SW480 (cell line): ENCODE measurements around the gene SLC66A1.

Source experiments
- DNase-seq: peaks from one replicate; pipeline ENCODE4 v3.0.0-alpha.2; 2016; ENCODE audit warnings: low spot score

The SLC66A1 gene

DNA sequence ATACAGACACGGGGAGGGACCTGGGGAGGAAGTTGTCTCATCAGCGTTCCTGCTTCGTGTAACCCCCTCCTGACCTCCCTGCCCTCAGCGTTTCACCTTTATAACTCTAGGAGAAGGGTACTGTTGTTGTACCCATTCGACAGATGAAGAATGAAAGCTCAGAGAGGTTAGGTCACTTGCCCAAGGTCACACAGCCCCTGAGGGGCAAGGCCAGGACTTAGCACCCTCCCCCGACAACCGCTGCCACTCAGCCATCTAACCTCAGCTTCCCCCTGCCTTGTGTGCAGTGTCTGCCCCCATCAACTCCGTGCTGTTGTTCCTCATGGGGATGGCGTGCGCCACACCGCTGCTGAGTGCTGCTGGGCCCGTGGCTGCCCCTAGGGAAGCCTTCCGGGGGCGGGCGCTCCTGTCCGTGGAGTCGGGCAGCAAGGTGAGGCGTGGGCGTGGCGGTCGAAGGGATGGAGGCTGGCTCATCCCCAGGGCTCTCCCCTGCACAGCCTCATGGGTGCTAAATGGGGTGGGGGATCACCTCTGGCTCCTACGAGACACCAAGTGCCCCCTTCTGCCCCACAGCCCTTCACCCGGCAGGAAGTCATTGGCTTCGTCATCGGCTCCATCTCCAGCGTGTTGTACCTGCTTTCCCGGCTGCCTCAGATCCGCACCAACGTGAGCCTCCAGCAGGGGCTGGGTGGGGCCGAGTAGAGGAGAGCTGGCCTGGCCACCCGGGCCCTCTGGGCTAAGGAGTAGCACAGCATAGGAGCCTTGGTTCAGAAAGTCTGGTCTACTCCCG is 14.0 kb downstream of the SLC66A1 start:
- DNase-seq = no peak

DNA sequence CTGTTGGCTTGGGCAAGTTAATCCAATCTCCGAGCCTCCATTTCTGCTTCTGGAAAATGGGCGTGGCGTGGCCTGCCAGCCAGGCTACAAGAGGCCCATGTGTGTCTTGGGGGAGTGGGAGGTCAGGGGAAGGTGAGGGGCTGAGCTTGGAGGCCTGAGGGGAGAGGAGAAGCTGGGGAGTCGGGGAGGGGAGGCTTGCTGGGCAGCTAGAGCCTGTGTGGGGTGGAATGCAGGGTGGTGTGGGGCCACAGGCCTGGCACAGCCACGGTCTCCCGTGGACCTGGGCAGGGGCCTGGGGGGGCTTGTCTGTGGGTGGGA is 14.6 kb downstream of the SLC66A1 start:
- DNase-seq = no peak

DNA sequence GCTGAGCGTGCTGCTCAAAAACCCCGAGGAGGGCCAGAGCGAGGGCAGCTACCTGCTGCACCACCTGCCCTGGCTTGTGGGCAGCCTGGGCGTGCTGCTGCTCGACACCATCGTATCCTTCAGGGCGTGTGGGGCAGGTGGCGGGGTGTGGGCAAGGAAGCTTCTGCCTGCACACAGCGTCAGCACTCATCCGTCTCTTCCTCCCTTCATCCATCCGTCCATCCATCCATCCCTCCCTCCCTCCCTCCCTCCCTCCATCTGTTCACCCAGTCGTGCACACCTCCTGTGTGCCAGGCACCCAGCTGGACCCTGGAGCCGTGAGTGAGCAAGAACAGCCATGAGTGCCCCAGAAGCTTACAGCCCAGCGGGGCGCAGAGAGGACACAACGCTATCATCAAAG is 15.2 kb downstream of the SLC66A1 start:
- no peak for DNase-seq

DNA sequence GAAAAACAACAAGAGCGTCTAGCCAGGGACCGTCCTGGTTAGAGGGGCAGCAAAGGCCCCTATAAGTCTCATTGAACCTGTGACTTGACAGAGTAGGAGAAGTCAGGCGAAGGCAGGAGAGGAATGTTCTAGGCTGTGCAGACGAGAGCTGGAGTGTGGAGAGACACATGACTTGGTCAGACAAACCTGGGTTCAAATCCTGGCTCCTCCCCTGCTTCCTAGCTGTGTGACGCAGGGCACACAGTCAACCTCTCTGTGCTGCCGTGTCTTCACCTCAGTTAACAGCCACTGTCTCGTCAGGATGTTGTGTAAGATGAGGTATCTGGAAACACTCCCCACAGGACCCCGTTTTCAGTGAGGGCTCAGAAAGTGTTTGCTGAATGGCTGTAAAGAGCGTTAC is 15.6 kb downstream of the SLC66A1 start:
- DNase-seq = no peak

DNA sequence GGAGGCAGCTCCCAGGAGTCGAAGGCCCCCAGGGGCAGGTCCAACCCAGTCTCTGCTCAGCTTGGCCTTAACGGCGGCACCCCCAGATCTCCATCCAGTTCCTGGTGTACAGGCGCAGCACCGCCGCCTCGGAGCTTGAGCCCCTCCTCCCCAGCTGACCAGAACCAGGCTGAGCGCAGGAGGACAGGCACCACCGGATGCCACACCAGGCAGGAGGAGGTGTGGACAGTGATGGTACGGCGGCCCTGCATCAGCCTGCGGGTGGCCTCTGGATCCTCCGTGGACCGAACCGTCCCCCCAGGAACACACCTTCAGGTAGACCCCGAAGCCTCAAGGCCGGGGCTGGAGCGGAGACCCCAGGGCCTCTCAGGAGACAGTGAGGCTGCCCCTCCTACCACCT is 16.4 kb downstream of the SLC66A1 start:
- DNase-seq = no peak

DNA sequence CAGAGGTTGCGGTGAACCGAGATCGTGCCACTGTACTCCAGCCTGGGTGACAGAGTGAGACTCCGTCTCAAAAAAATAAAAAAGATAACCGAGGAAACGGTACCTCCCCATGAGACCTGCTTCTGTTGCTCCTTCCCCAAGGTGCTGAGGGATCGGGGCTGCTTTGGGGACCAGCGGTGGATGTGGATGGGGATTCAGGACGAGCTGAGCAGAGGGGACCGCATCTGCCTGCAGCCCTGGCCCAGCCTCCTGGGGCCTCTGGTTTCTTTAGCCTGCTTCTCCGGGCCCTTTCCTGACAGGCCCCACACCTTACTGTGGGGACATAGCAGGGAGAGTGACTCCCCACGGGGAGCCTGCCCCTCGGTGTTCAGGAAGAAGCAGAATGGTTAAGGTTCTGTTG is 17.1 kb downstream of the SLC66A1 start:
- DNase-seq = no peak

DNA sequence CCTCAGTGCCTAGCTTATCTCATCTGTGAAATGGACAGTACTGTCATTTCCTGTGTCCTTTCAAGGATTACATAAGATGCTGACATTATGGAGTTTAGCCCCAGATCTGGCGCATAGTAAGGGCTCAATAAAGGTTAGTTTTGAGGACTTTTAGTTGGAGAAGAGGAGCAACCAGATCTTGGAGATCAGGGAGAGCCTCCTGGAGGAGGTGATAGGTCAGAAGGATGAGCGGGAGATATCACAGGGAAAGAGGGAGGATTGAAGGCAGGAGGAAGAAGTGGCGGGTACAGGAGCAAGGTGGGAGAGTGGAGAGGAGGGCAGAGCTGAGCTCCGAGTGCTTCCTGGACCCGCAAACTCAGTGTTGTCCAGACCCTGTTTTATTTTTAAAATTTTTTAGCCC is 17.5 kb downstream of the SLC66A1 start:
- no peak for DNase-seq

DNA sequence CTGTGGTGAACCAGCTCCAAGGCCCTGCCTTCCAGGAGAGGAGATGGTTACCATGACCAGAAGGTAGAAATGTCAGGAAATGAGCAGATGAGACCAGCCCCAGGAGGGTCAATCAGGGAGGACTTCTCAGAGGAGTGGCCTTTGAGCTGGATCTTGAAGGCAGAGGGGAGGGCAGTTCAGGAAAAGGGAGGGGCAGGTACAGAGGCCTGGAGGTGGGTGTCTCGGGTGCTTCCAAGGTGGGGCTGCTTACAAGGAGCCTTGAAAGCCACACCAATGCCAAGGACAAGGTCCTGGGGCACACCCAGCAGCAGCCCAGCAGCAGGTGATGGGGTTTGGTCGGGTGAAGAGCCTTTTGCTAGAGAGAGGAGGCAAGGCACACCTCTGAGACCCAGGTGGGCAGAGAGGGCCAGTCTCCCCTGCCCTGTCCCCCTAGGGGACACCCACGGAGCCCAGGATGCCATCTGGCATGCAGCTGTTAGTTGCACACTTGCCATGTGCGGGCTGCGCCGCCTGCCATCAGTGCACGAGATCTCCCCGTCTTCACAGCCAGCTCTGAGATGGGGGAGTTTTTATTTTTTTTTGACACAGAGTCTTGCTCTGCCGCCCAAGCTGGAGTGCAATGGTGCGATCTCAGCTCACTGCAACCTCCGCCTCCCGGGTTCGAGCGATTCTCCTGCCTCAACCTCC is 18.5 kb downstream of the SLC66A1 start:
- DNase-seq = no peak

DNA sequence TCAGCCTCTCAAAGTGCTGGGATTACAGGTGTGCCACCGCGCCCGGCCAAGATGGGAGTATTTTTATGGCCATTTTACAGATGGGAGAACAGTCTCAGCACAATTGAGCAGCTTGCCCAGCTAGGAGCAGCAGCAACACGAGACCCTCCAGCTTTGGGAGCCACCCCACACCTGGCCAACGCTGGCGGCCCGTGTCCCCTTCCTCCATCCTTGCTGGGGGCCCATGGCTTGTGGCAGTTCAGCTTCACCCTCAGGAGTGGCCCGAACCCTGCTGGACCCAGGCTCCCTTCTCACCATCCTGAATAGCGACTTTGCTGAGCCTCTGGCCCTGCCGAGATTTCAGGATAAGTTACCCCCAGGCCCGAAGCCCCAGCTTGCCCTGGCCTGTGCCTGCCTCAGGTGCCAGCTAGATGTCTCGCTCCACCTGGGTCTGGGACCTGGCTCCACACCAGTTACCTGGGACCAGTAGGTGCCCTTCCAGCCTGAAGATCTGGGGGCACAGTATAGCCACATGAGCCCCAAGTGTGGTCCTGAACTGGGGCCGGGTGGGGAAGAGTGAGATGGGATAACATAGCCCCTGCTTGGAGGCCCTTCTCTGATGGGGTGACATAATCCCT is 19.2 kb downstream of the SLC66A1 start:
- DNase-seq = no peak

DNA sequence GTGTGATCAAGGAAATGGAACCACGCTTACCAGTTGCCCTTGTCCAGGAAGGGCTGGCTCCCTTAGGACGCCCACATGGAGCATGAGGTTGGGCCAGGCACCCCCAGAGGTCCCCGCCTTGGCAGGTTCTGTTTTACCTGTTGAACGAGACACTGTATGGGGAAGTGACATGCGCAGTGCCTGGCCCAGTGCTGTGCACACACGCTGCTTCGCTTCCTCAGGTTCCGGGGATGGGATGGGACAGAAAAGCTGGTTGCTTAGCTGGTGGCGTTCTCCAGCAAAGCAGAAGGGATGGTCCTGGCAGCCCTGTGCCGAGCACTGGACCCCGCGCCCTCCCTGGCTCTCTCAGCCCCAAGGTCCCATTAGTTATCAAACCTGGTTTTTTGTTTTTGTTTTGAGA is 20.7 kb downstream of the SLC66A1 start:
- DNase-seq = no peak

DNA sequence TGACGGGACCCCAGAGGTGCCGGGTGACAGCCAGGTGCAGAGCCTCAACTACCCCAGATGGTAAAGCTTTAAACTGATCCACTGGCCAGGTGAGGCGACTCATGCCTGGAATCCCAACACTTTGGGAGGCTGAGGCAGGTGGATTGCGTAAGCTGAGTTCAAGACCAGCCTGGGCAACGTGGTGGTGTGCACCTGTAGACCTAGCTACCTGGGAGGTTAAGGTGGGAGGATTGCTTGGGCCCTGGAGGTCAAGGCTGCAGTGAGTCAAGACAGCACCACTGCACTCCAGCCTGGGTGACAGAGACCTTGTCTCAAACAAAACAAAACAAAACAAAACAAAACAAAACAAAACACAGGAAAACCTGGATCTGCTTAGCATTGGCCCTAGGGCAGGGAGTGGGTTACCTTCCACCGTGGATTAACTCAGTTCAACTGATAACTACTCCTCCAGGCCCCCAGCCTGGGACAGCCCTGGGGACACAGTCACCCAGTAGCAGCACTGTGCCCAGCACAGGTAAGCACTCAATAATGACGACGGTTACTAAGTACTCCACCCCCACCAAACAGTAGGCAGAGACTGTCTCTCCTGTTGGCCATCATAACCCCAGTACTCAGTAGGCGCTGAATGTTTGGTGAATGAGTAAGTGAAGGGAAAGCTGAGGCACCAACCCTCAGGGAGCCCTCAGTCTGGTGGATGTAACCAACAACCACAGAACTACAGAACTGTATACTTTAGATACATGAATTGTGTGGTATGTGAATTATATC is 21.6 kb downstream of the SLC66A1 start:
- no peak for DNase-seq

DNA sequence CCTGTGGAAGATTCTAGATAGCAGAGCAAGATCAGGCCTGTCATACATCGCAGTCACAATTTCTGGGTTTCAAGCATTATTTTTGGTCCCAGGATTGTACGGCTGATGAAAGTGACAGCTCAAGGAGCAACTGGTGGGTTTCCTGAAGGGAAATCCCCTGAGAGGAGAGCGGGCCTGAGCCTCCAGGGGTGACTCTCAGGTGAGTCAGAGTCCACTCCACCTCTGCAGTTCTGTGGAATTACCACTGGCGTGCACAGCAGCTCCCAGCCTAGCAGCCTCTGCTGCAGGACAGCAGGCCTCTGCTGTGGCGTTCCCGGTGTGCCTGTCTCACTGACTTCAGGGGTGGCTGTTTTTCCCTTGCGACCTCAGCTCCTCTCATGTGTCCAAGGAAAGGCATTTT is 24.4 kb downstream of the SLC66A1 start:
- DNase-seq = peak; percentile 26

DNA sequence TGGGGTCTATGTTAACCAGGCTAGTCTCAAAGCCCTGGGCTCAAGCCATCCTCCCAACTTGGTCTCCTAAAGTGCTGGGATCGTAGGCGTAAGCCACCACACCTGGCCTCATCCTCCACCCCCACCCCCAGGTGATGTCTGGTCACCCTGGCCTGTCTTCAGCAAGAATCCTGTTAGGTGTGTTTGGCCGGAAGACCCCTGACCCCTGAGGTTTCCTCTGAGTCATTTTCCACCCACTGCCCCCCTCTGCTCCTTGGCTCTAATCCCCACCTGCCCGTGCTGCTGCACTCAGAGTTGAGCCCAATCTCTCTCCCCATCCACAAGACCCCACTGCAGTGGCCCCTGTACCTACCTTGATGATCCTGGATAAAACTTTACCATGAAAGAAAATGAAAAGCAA is 25.2 kb downstream of the SLC66A1 start:
- DNase-seq = no peak

DNA sequence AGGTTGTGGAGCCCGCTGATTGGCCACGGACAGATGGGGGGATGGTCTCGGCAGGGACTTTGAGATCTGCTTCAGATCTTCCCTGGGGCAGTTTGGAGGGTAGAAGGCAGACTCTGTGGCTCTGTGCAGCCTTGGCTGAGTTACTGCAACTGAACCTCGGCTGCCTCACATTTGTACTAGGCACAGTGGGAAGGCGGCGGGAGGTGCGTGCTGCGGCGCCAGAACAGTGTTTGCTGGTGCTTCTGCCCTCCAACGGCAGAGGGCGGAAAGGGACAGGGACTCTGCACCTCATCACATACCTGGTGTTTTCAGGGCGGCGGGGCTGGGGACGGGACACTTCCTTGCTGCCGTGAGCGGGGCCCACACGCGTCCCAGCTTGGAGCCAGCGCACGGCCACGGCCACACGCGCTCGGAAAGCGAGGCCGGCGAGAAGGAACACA is 26.2 kb downstream of the SLC66A1 start:
- DNase-seq = no peak

DNA sequence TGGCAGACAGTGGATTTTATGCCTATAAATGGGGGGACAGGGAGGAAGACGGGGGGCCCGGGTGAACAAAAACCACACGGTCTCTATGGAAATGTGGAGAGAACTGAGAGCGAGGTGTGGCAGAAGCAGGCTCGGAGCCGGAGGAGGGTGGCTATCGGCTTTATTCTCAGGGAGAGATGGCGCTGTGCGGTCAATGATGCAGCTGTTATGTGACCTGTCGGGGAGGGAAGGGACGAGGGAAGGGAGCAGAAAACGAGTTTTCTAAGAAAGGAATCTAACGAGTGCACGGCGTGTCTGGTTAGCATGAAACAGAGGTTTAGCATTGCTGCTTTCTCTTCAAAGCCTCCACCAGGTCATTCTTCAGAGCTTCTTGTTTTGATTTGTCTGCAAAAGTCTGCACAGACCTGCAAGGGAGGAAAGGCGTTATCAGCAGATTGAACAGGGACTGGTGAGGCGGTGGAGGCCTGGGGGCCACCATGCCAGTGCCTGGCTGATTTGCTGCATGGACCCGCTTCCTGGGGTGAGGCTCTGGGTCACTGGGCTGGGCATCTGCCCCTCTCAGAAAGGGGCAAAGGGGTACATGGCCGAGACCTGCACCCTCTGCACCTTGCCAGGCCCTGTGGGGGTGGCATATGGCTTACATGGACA is 27.2 kb downstream of the SLC66A1 start:
- no peak for DNase-seq

DNA sequence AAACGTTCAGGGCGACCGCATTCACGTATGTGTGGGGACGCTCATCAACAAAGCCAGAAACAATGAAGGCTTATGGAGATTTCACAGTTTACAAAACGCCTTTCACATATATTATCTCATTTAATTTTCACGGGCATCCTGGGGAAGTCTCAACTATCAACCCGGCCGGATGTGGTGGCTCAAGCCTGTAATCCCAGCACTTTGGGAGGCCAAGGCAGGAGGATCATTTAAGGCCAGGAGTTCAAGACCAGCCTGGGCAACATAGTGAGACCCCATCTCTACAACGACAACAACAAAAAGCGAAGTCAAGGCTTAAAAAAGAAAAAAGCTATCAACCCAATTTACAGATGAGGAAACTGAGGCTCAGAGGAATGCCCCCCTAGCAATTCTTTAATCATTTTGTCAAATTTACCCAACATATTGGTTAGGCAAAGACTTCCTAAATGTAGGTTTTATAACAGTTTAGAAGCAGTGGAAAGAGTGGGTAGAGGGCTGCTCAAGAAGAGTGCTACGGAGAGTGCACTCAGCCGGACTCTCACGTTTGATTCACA is 28.3 kb downstream of the SLC66A1 start:
- DNase-seq = no peak

DNA sequence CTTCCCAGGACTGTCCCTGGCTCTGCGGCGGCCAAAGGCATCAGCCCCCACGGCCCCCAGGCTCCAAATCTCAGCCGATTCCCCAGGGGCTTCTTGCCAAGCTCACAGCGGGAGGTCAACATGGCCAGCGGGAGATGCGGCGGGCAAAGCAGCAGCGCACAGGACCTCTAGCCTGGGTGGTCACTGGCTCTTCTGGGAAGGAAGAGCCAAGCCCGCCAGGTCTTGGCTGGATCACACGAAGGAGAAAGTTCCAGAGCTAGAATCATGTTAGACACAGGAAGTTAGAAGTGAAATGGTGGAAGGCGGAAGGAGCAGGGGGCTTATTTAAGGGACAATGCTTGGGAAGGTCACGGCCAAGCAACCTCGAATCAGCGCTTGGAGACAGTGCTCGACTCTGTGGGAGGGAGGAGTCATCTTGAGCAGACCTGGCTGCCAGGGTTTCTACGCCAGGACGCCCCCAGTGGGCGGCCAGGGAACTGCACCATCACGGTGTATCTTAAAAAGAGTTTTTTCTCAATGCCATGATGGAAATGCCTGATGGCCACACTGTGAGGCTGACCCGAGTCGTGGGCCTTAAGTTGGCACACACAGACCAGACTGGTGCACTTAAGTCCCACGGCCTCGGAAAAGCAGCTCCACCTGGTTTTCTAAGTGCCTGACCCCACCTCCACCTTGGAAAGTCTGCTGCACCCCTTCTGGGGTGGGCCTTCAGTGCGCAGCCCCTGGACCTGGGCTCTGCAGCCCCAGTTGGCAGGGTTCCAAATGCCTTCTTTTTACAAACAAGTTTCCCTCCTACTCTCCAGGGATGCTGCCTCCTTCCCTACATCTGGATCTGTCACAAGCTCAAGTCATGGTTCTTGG is 29.3 kb downstream of the SLC66A1 start:
- peak; percentile 45 for DNase-seq

DNA sequence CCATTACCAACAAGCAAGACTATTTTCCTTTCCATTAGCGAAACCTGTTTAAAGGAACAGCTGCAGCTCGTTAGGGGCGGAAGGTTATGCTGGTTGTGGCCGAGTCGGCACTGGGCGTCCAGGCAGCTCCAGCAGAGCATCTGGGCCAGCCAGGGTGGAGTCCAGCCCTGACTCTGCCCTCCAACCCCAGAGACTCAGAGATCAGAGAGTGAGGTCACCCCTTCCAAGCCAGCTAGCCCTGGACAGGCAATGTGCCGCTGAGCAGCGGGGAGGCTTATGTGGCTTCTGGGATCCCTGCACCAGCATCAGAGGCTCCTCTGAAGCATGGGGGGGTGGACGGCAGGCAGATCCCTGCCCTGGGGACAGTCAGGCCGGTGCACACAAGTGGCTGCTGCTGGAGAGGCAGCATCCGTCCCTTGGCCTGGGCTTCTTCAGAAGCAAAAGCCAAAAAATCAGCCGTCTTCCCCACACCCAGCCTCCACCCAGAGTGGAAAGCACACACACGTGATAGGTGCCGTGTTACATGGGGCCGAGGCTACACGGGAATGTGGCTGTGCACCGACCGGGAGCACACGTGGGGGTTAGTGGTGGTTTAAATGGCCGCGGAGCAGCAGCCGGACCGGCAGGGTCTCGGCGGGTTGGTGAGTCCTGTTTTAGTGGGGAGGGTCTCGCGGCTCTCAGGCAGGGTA is 30.1 kb downstream of the SLC66A1 start:
- no peak for DNase-seq

DNA sequence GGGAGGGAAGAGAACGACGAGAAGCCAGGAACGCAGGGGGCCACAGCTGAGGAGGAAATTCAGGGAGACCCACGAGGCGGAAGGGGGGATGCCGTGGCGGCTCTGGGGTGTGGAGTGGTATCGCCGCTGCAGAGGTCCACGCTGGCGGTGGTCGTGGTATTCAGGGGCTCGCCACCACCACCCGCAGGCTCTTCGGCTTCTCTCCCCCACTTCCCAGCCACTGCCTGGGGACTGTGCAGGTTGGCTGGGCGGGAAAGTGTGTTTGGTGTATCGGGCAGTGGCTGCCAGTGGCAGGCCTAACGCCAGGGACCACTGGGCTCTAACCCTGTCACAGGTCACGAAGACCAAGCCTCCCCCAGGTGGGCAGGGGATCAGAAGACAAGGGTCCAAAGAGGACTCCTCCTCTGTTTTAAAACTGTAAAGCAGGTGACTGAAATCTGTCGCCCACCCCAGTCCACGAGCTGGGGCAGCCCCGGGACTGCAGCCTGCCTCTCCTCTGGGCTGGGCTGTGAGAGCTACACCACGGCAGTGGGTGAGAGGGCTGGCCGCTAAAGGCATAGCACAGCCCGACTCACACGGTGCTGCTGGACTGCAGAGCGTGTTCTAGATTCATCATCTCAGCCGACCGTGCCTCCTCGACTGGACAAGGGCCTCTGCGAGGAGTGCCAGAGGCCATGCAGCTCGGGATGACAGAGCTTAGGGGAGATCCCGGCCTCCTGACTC is 30.9 kb downstream of the SLC66A1 start:
- DNase-seq = no peak
